ENCODE measurements around the gene HAND1.

DNA sequence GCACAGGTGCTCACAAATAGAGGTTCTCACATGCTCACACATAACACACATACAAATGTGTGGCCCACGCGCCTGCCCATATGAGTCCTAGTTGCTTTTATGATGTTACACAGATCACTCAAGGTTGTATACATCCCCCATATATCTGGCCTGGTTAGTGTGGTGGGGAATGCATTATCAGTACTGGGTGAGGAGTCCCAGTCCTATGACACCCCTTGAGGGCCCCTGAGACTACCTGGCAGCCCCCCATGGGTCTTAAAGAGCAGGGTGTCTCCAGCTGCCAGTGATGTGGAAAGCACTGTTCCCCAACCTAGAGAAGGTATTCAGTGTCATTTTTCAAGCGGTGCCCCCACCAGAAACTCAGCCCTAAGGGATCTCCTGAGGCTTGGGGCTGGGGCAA is 2.8 kb upstream of the HAND1 start:
- TF ChIP-seq, protein P1, sequence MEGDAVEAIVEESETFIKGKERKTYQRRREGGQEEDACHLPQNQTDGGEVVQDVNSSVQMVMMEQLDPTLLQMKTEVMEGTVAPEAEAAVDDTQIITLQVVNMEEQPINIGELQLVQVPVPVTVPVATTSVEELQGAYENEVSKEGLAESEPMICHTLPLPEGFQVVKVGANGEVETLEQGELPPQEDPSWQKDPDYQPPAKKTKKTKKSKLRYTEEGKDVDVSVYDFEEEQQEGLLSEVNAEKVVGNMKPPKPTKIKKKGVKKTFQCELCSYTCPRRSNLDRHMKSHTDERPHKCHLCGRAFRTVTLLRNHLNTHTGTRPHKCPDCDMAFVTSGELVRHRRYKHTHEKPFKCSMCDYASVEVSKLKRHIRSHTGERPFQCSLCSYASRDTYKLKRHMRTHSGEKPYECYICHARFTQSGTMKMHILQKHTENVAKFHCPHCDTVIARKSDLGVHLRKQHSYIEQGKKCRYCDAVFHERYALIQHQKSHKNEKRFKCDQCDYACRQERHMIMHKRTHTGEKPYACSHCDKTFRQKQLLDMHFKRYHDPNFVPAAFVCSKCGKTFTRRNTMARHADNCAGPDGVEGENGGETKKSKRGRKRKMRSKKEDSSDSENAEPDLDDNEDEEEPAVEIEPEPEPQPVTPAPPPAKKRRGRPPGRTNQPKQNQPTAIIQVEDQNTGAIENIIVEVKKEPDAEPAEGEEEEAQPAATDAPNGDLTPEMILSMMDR (IDR thresholded peaks at IDR 0.05; ENCODE audit: insufficient read depth, low read length, poor library complexity, severe bottlenecking): no peak
- TF ChIP-seq EZH2phosphoT487 (conservative IDR thresholded peaks at IDR 0.05; ENCODE audit: low read length): no peak
